WERI-Rb-1 (cell line): ENCODE results near the gene PIM3.

Source experiments
- DNase-seq: peaks from one replicate; pipeline ENCODE4 v3.0.0-alpha.2; 2020
- H3K27ac ChIP-seq: fragments of 250-450 bp; sonication (Bioruptor Pico); 2 replicates; pipeline ENCODE4 v1.5.1; 2020; ENCODE audit warnings: mild to moderate bottlenecking, moderate library complexity
- H3K27me3 ChIP-seq: fragments of 250-450 bp; sonication (Bioruptor Pico); 2 replicates; pipeline ENCODE4 v1.5.1; 2021; ENCODE audit warnings: mild to moderate bottlenecking, low read depth, moderate library complexity; ENCODE audit not compliant: insufficient read depth, severe bottlenecking
- H3K36me3 ChIP-seq: fragments of 250-450 bp; sonication (Bioruptor Pico); 2 replicates; pipeline ENCODE4 v1.5.1; 2020; ENCODE audit warnings: mild to moderate bottlenecking, moderate library complexity
- H3K4me3 ChIP-seq: 2 replicates; pipeline ENCODE4 v1.5.1; 2011; ENCODE audit warnings: low read depth, mild to moderate bottlenecking, control low read depth, low read length
- H3K9me3 ChIP-seq: fragments of 250-450 bp; sonication (Bioruptor Pico); 2 replicates; pipeline ENCODE4 v1.5.1; 2021; ENCODE audit warnings: mild to moderate bottlenecking, moderate library complexity; ENCODE audit not compliant: severe bottlenecking
- CTCF ChIP-seq: IDR thresholded peaks from 2 replicates; pipeline ENCODE4 v1.5.1; 2011; ENCODE audit warnings: low read depth, mild to moderate bottlenecking, control low read depth, inconsistent platforms, low read length

PIM3 gene

GRCh38 chr22:49915610-49916009 lies 45.0 kb upstream of the PIM3 start:
- TF ChIP-seq CTCF = no peak
- no peak for DNase-seq
- peaks cover 26% of the 10 kb centered on the region for H3K36me3 ChIP-seq
- no peaks in the 10 kb centered on the region for H3K27me3 ChIP-seq
- H3K27ac ChIP-seq = no peak overlapping the region
- H3K4me3 ChIP-seq = no peak overlapping the region
- no peaks in the 10 kb centered on the region for H3K9me3 ChIP-seq

GRCh38 chr22:49916831-49917230 lies 43.7 kb upstream of the PIM3 start:
- Histone ChIP-seq H3K9me3 (no peaks in the 10 kb centered on the region), H3K36me3 (peaks cover 32% of the 10 kb centered on the region), H3K27me3 (no peaks in the 10 kb centered on the region), H3K27ac (no peak overlapping the region), H3K4me3 (no peak overlapping the region)
- TF ChIP-seq CTCF = no peak
- no peak for DNase-seq

GRCh38 chr22:49917974-49918910 lies 42.3 kb upstream of the PIM3 start, which contains the start of the genes ALG12 and CRELD2:
ALG12 (minus strand) TSS chr22:49918438; CDS start chr22:49913765, 4,673 bp downstream.
CRELD2 (plus strand) TSS chr22:49918634; CDS start chr22:49918770, 136 bp downstream.
- H3K27me3 ChIP-seq = no peaks in the 10 kb centered on the region
- no peak for TF ChIP-seq CTCF

GRCh38 chr22:49918911-49919881 lies 41.4 kb upstream of the PIM3 start:
- TF ChIP-seq CTCF = no peak
- H3K36me3 ChIP-seq = peaks cover 15% of the 10 kb centered on the region; the same call in 1 of the 2 replicates
- H3K27me3 ChIP-seq = no peaks in the 10 kb centered on the region
- no peak for DNase-seq
- peak overlapping the region; percentile 59 for H3K4me3 ChIP-seq
- H3K9me3 ChIP-seq = no peaks in the 10 kb centered on the region
- peak overlapping the region; percentile 72 for H3K27ac ChIP-seq

More at GRCh38 chr22:49917974-49918910, 42.3 kb upstream of the PIM3 start, which contains the start of the genes ALG12 and CRELD2:
- peak within 1 kb of the TSS; percentile 95 for H3K27ac ChIP-seq
- peak; percentile 97 for DNase-seq
- H3K36me3 ChIP-seq = peaks cover 19% of the 10 kb centered on the region
- peak within 1 kb of the TSS; percentile 94 for H3K4me3 ChIP-seq
- no peaks in the 10 kb centered on the region for H3K9me3 ChIP-seq

GRCh38 chr22:49920859-49921258 lies 39.7 kb upstream of the PIM3 start:
- H3K36me3 ChIP-seq = peaks cover 16% of the 10 kb centered on the region; the same call in 1 of the 2 replicates
- H3K4me3 ChIP-seq = no peak overlapping the region
- no peak for TF ChIP-seq CTCF
- H3K27me3 ChIP-seq = no peaks in the 10 kb centered on the region
- no peak overlapping the region for H3K27ac ChIP-seq
- H3K9me3 ChIP-seq = no peaks in the 10 kb centered on the region
- no peak for DNase-seq
